ENCODE results near the gene PEX5L. TPM values are rescaled to one million over a fixed set of nuclear protein-coding genes. Genes with fewer than 3 reads are reported as not detected.

Gene PEX5L, protein sequence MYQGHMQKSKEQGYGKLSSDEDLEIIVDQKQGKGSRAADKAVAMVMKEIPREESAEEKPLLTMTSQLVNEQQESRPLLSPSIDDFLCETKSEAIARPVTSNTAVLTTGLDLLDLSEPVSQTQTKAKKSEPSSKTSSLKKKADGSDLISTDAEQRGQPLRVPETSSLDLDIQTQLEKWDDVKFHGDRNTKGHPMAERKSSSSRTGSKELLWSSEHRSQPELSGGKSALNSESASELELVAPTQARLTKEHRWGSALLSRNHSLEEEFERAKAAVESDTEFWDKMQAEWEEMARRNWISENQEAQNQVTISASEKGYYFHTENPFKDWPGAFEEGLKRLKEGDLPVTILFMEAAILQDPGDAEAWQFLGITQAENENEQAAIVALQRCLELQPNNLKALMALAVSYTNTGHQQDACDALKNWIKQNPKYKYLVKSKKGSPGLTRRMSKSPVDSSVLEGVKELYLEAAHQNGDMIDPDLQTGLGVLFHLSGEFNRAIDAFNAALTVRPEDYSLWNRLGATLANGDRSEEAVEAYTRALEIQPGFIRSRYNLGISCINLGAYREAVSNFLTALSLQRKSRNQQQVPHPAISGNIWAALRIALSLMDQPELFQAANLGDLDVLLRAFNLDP
- total RNA-seq, result 1 to 10 TPM; 1.1 to 4.1 TPM

DNA sequence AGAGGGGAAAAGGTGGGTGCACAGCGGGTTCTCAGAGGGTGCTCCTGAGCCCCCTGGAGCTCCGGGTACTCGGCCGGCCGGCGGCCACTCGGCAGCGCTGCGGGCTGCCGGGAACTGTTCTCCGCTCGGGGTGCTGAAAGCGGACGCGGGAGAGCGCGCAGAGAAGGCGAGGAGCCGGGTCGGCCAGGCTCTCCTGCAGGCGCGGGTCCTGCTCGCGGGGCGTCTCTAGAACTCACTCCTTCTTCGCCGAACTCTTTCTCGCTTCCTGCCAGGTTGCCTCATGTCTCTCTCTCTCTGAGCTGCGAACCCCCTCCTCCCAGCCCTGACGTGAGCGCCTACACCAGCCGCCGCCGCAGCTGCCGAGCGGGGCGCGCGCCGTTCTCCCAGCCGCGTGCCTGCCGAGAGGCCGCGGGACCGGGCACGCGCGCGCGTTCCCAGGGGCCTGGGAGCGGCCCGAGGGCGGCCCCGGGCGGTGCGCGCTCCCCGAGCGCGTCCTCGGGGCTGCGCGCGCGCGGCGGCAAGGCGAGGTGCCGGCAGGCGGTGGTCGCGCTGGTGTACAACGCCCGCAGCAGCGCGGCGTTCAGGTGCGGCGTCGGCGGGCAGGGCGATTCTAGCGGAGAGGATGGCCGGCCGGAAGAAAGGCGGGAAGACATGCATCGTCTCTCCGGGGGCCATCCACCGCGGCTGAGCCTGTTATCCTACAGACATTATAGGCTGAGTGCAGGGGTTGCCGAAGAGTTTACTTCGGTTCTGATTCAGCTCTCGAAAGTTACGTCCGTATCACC, at the start of gene PEX5L:
PEX5L (minus strand) TSS at position 267 of the 785 bp plus-strand sequence. CDS start 338 bp downstream, outside the sequence.
- intact Hi-C loops (cut with DNase I), result no loop called here
- H3K4me3 ChIP-seq, result peak within 1 kb of the TSS in 1 of 2 donors; percentile 25
- DNase-seq (ENCODE audit: low spot score), result no peak
- H3K9me3 ChIP-seq, result no peaks in the 10 kb centered on the region
- no peak within 1 kb of the TSS for H3K27ac ChIP-seq
- 2% methylated on average over 49 of the region's 96 CpGs for WGBS
- H3K4me1 ChIP-seq (replicated peaks), result no peaks in the 10 kb centered on the region
- peaks cover 3% of the 10 kb centered on the region for H3K27me3 ChIP-seq (replicated peaks; ENCODE audit: insufficient read depth)
- no peaks in the 10 kb centered on the region for H3K36me3 ChIP-seq
- TF ChIP-seq POLR2AphosphoS5 (IDR thresholded peaks at IDR 0.05) (no peak), POLR2A (IDR thresholded peaks at IDR 0.05) (no peak), CTCF (IDR thresholded peaks at IDR 0.05) (no peak)

DNA sequence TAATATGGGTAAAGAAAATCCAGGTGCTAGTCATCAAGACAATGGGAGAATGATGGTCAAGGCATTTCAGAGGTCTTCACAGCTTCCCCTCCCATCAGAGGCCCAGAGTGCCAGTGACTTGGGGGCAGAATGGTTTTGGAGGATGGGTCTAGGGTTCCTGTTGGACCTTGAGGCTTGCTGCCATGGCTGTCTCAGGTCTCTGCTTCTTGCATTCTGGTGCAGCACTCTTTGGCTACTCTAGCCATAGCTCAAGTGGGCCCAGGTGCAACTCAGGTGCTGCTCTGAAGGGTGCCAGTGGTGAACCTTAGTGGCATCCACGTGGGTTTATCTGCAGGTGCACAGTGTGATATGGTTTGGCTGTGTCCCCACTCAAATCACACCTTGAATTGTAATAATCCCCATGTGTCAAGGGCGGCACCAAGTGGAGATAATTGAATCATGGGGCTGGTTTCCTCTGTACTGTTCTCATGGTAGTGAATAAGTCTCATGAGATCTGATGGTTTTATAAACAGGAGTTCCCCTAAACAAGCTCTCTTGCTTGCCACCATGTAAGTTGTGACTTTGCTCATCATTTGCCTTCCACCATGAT, 48.5 kb upstream of the PEX5L start:
- no peak overlapping the region for H3K27ac ChIP-seq
- intact Hi-C loops (cut with DNase I), result no loop called here
- TF ChIP-seq POLR2A (IDR thresholded peaks at IDR 0.05) (no peak), POLR2AphosphoS5 (IDR thresholded peaks at IDR 0.05) (no peak)
- H3K4me1 ChIP-seq (replicated peaks), result no peaks in the 10 kb centered on the region
- H3K36me3 ChIP-seq, result no peaks in the 10 kb centered on the region
- no peaks in the 10 kb centered on the region for H3K27me3 ChIP-seq (replicated peaks; ENCODE audit: insufficient read depth)
- H3K9me3 ChIP-seq, result no peaks in the 10 kb centered on the region
- no peak for DNase-seq (ENCODE audit: low spot score)
- 45% methylated on average over 2 of the region's 2 CpGs for WGBS
- no peak overlapping the region for H3K4me3 ChIP-seq

DNA sequence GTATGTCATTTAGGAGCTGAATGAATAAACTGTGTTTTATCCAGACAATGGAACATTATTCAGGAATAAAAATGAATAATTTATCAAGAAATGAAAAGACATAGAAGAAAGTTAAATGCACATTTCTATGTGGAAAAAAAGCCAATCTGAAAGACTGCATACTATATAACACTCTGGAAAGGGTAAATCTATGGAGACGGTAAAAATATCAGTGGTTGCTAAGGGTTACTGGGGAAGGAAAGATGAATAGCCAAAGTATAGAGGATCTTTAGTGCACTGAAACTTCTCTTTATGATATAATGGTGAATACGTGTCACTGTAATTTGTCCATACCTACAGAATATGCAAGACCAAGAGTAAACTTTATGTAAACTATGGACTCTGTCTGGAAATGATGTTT, 46.0 kb upstream of the PEX5L start:
- no peak for DNase-seq (ENCODE audit: low spot score)
- Histone ChIP-seq H3K4me1 (replicated peaks) (no peaks in the 10 kb centered on the region), H3K36me3 (no peaks in the 10 kb centered on the region), H3K4me3 (no peak overlapping the region), H3K27me3 (replicated peaks; ENCODE audit: insufficient read depth) (no peaks in the 10 kb centered on the region), H3K9me3 (no peaks in the 10 kb centered on the region), H3K27ac (no peak overlapping the region)
- 86% methylated on average over 2 of the region's 2 CpGs for WGBS
- intact Hi-C loops (cut with DNase I), result no loop called here
- TF ChIP-seq CTCF (IDR thresholded peaks at IDR 0.05), result no peak
- TF ChIP-seq POLR2A (IDR thresholded peaks at IDR 0.05), result no peak
- TF ChIP-seq POLR2AphosphoS5 (IDR thresholded peaks at IDR 0.05), result no peak

- DNase-seq (ENCODE audit: low spot score), result no peak
- Histone ChIP-seq H3K4me3 (no peak overlapping the region), H3K4me1 (replicated peaks) (no peaks in the 10 kb centered on the region), H3K9me3 (no peaks in the 10 kb centered on the region), H3K27me3 (replicated peaks; ENCODE audit: insufficient read depth) (no peaks in the 10 kb centered on the region), H3K36me3 (no peaks in the 10 kb centered on the region), H3K27ac (no peak overlapping the region)
- TF ChIP-seq POLR2AphosphoS5 (IDR thresholded peaks at IDR 0.05) (no peak), POLR2A (IDR thresholded peaks at IDR 0.05) (no peak), CTCF (IDR thresholded peaks at IDR 0.05) (no peak)
- WGBS, result 49% methylated on average over 2 of the region's 2 CpGs
- intact Hi-C loops (cut with DNase I), result no loop called here
Measured at GRCh38 chr3:180078592-180078991, 41.9 kb upstream of the PEX5L start.

GRCh38 chr3:180073561-180073960, 36.8 kb upstream of the PEX5L start:
- Histone ChIP-seq H3K36me3 (no peaks in the 10 kb centered on the region), H3K4me1 (replicated peaks) (no peaks in the 10 kb centered on the region), H3K27ac (no peak overlapping the region), H3K4me3 (no peak overlapping the region), H3K27me3 (replicated peaks; ENCODE audit: insufficient read depth) (no peaks in the 10 kb centered on the region), H3K9me3 (no peaks in the 10 kb centered on the region)
- intact Hi-C loops (cut with DNase I), result no loop called here
- no peak for DNase-seq (ENCODE audit: low spot score)
- no peak for TF ChIP-seq POLR2AphosphoS5 (IDR thresholded peaks at IDR 0.05)
- TF ChIP-seq CTCF (IDR thresholded peaks at IDR 0.05), result no peak
- no peak for TF ChIP-seq POLR2A (IDR thresholded peaks at IDR 0.05)

Measured in prostate gland (tissue), 2 donors.